HG03439 (cell line): ENCODE measurements around the gene C12orf43.
"Not testable (repeated sequence)": the region's sequence is repeated elsewhere in the genome, so short reads cannot be mapped to it uniquely, and the experiment has no call there.

ENCODE experiments used
- ATAC-seq: cut with Tn5 transposase; IDR thresholded peaks from one replicate; pipeline ENCODE4 v1.9.1; 2021; ENCODE audit warnings: mild to moderate bottlenecking, moderate library complexity; ENCODE audit not compliant: unreplicated experiment

C12orf43 gene

GRCh38 chr12:121015825-121016766 is at the start of gene C12orf43:
Gene C12orf43, minus strand, starts transcription at chr12:121016487. Its CDS starts 13 bp downstream, at chr12:121016474.
- peak; percentile 97 for ATAC-seq

GRCh38 chr12:121065345-121065744 is 49.1 kb upstream of the C12orf43 start:
- ATAC-seq: no peak

- not testable (repeated sequence) for ATAC-seq
Measured at GRCh38 chr12:121064586-121064985, 48.3 kb upstream of the C12orf43 start.

- ATAC-seq: no peak
Measured at GRCh38 chr12:121064116-121064515, 47.8 kb upstream of the C12orf43 start.

- ATAC-seq: no peak
Measured at GRCh38 chr12:121062391-121063045, 46.2 kb upstream of the C12orf43 start.

GRCh38 chr12:121061831-121062230 is 45.5 kb upstream of the C12orf43 start:
- no peak for ATAC-seq

- ATAC-seq: peak; percentile 85
Measured at GRCh38 chr12:121060149-121061001, 44.1 kb upstream of the C12orf43 start.

GRCh38 chr12:121059031-121059898 is 43.0 kb upstream of the C12orf43 start:
- ATAC-seq: peak; percentile 16

- no peak for ATAC-seq
Measured at GRCh38 chr12:121057794-121058193, 41.5 kb upstream of the C12orf43 start.

GRCh38 chr12:121053706-121054105 is 37.4 kb upstream of the C12orf43 start:
- no peak for ATAC-seq

GRCh38 chr12:121050725-121051124 is 34.4 kb upstream of the C12orf43 start:
- no peak for ATAC-seq

- no peak for ATAC-seq
Measured at GRCh38 chr12:121048442-121048841, 32.2 kb upstream of the C12orf43 start.

GRCh38 chr12:121047400-121047799 is 31.1 kb upstream of the C12orf43 start:
- ATAC-seq: not testable (repeated sequence)

- ATAC-seq: no peak
Measured at GRCh38 chr12:121043067-121043466, 26.8 kb upstream of the C12orf43 start.

- peak; percentile 70 for ATAC-seq
Measured at GRCh38 chr12:121038861-121039668, 22.8 kb upstream of the C12orf43 start, which contains the start of gene OASL. Gene OASL, minus strand, starts transcription at chr12:121039246. Its CDS starts 275 bp downstream, at chr12:121038971.

GRCh38 chr12:121036810-121037326 is 20.6 kb upstream of the C12orf43 start:
- no peak for ATAC-seq

- no peak for ATAC-seq
Measured at GRCh38 chr12:121034616-121035305, 18.5 kb upstream of the C12orf43 start.

GRCh38 chr12:121033625-121034349 is 17.5 kb upstream of the C12orf43 start:
- ATAC-seq: no peak
